HepG2 (cell line): ENCODE measurements around the gene CPN1. TPM values are rescaled to one million over a fixed set of nuclear protein-coding genes. Genes with fewer than 3 reads are reported as not detected.
A peak's percentile ranks its signal among the peaks of the same experiment; 100 is the strongest.

Experiments used
- ARID5B ChIP-seq: IDR thresholded peaks from 2 replicates; pipeline ENCODE4 v1.4.0; 2020; ENCODE audit warnings: mild to moderate bottlenecking, missing genetic modification reagents
- FOSL2 ChIP-seq: sonication (generic); formaldehyde crosslinking; IDR thresholded peaks from 2 replicates; pipeline ENCODE4 v1.4.0; 2020; ENCODE audit warnings: missing genetic modification reagents
- FOXK1 ChIP-seq: sonication (generic); formaldehyde crosslinking; IDR thresholded peaks from 2 replicates; pipeline ENCODE4 v1.4.0; 2020; ENCODE audit warnings: low read depth, missing genetic modification reagents, borderline replicate concordance
- GATAD2A ChIP-seq: IDR thresholded peaks from 2 replicates; pipeline ENCODE4 v1.6.1; 2016
- NFATC3 ChIP-seq: sonication (generic); formaldehyde crosslinking; IDR thresholded peaks from 2 replicates; pipeline ENCODE4 v1.5.1; 2020; ENCODE audit warnings: mild to moderate bottlenecking, missing genetic modification reagents
- NFE2L1 ChIP-seq: sonication (generic); formaldehyde crosslinking; IDR thresholded peaks from 2 replicates; pipeline ENCODE4 v1.4.0; 2020; ENCODE audit warnings: missing genetic modification reagents, mild to moderate bottlenecking, borderline replicate concordance
- SAP130 ChIP-seq: IDR thresholded peaks from 2 replicates; pipeline ENCODE4 v1.6.1; 2016; ENCODE audit warnings: low read depth
- SIX1 ChIP-seq: sonication (generic); formaldehyde crosslinking; IDR thresholded peaks from 2 replicates; pipeline ENCODE4 v1.4.0; 2020; ENCODE audit warnings: missing genetic modification reagents, borderline replicate concordance
- SNAI1 ChIP-seq: sonication (generic); formaldehyde crosslinking; IDR thresholded peaks from 2 replicates; pipeline ENCODE4 v1.5.0; 2020; ENCODE audit warnings: mild to moderate bottlenecking, missing genetic modification reagents, borderline replicate concordance
- SOX6 ChIP-seq, 2 experiments: fragments of 450-650 bp in 1 of 2; sonication (generic) in 1 of 2; formaldehyde crosslinking in 1 of 2; IDR thresholded peaks; 2 replicates each; pipeline versions ENCODE4 v1.4.0 to v1.6.1; 2017 to 2020; ENCODE audit warnings: antibody characterized with exemption in 1 of 2, mild to moderate bottlenecking in 1 of 2, missing genetic modification reagents in 1 of 2
- ZNF230 ChIP-seq: sonication (generic); formaldehyde crosslinking; IDR thresholded peaks from 2 replicates; pipeline ENCODE4 v1.4.0; 2020; ENCODE audit warnings: mild to moderate bottlenecking, missing genetic modification reagents
- ZNF350 ChIP-seq: sonication (generic); formaldehyde crosslinking; IDR thresholded peaks from 2 replicates; pipeline ENCODE4 v1.4.0; 2020; ENCODE audit warnings: mild to moderate bottlenecking, low read depth, missing genetic modification reagents, borderline replicate concordance
- ZNF550 ChIP-seq: sonication (generic); formaldehyde crosslinking; IDR thresholded peaks from 2 replicates; pipeline ENCODE4 v1.4.0; 2020; ENCODE audit warnings: mild to moderate bottlenecking, missing genetic modification reagents, borderline replicate concordance
- ZNF646 ChIP-seq: sonication (generic); formaldehyde crosslinking; IDR thresholded peaks from 2 replicates; pipeline ENCODE4 v1.9.0; 2021; ENCODE audit warnings: mild to moderate bottlenecking, missing genetic modification reagents
- ZNF7 ChIP-seq: IDR thresholded peaks from 2 replicates; pipeline ENCODE4 v1.6.1; 2016; ENCODE audit warnings: missing biosample characterization, missing genetic modification reagents
- polyA plus RNA-seq, 8 experiments: library from polyadenylated mRNA; depleted of rRNA in 3 of 8; stranded (reverse) in 7 of 8; unstranded in 1 of 8; fragments of >200 nt; fragmentation: Illumina TruSeq in 4 of 8; extraction: Trizol in 4 of 8; gene quantifications; 2 replicates each; pipeline versions ENCODE4 v1.2.1 to v1.2.3, GENCODE V29; 2011 to 2016; ENCODE audit warnings: low read depth in 4 of 8, missing spikeins in 1 of 8, mixed read lengths in 1 of 8; ENCODE audit not compliant: insufficient read depth in 1 of 8
- total RNA-seq, 5 experiments: library from RNA; depleted of rRNA; stranded (reverse); fragments of >200 nt; fragmentation: Illumina TruSeq; extraction: Trizol; gene quantifications; 2 replicates each; pipeline ENCODE4 v1.2.3, GENCODE V29; 2016; ENCODE audit warnings: low read depth in 1 of 5

The CPN1 gene
- total and polyA plus RNA-seq, 2 of the 13 experiments (the other 11 are each of a cell fraction or from before 2014, with no cell fraction given): 17.3 to 35.1 TPM

- TF ChIP-seq ZNF646 (CRISPR knock-in tag) (peak; percentile 85), NFE2L1 (CRISPR knock-in tag) (no peak), NFATC3 (CRISPR knock-in tag) (no peak), FOXK1 (CRISPR knock-in tag) (no peak), ZNF230 (CRISPR knock-in tag) (peak; percentile 41; the same call in 1 of the 2 replicates), SAP130 (peak; percentile 67), SIX1 (CRISPR knock-in tag) (0 out of 2 replicates have a peak, but pooled peaks have one; percentile 18), SNAI1 (CRISPR knock-in tag) (no peak), FOSL2 (CRISPR knock-in tag) (no peak), GATAD2A (CRISPR knock-in tag) (peak; percentile 70), ZNF7 (CRISPR knock-in tag) (no peak), ZNF350 (no peak), SOX6 (IDR thresholded peaks at IDR 0.05) (no peak), SOX6 (CRISPR knock-in tag; IDR thresholded peaks at IDR 0.05) (peak; percentile 57), ARID5B (CRISPR knock-in tag) (peak; percentile 82), ZNF550 (no peak)
These were observed 61.4 kb downstream of the CPN1 start (continued) for GRCh38 chr10:100020142-100020885.
